BJ (cell line): ENCODE results near the gene GAPDH. TPM values are rescaled to one million over a fixed set of nuclear protein-coding genes. Genes with fewer than 3 reads are reported as not detected.

Experiments
- CTCF ChIA-PET: fragments of 350-600 bp; formaldehyde crosslinking; extraction: SDS; loops from one replicate; lab custom pipeline; 2021; ENCODE audit warnings: antibody characterized with exemption, inconsistent platforms; lab: Yijun Ruan, JAX
- POLR2A ChIA-PET: fragments of 300-600 bp; sonication (Branson Sonifier 250); formaldehyde crosslinking; extraction: SDS; loops from one replicate; lab custom pipeline; 2021; ENCODE audit warnings: antibody characterized with exemption; lab: Charles Lee
- DNase-seq: peaks from one replicate; pipeline ENCODE4 v3.0.0-alpha.2; 2011; ENCODE audit warnings: low read depth
- H3K27me3 ChIP-seq: 2 replicates; pipeline ENCODE4 v1.6.0; 2011; ENCODE audit warnings: low read length; ENCODE audit not compliant: control insufficient read depth, insufficient read depth
- H3K36me3 ChIP-seq: 2 replicates; pipeline ENCODE4 v1.5.1; 2011; ENCODE audit warnings: low read length; ENCODE audit not compliant: control insufficient read depth, insufficient read depth
- H3K4me3 ChIP-seq: 2 replicates; pipeline ENCODE4 v1.5.1; 2011; ENCODE audit warnings: low read depth, mild to moderate bottlenecking, control low read depth, low read length
- polyA plus RNA-seq: library from polyadenylated mRNA; depleted of rRNA; stranded (reverse); fragments of >200 nt; gene quantifications from 2 replicates; pipeline ENCODE4 v1.2.3, GENCODE V29; 2011
- TF ChIP-seq, protein P1 (sequence below): IDR thresholded peaks from 2 replicates; pipeline ENCODE4 v1.5.1; 2011; ENCODE audit warnings: low read depth, mild to moderate bottlenecking, control low read depth, inconsistent platforms, low read length, moderate library complexity; ENCODE audit not compliant: insufficient read depth

Gene GAPDH
- polyA plus RNA-seq, 1 experiment = 18,709 TPM

DNA sequence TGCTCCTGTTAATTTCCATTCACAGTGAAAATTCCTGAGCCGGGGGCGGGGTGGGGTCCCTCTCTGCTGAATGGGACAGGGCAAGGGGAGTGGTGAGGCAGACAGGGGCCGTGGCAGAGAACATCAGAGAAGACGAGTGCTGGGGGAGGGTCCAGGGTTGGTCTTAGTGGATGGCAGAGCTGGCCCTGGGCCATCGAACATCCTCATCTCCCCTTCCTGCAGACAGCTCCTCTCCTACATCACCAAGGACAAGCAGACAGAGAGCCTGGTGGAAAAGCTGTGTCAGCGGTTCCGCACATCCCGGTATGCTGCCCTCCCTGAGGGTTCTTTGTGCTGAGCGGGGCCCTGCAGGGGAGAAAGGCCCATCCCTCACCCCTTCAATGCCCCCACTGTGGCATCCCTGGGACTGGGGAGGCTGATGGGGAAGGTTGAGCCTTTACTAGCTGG lies 5.0 kb upstream of the GAPDH start:
- no peaks in the 10 kb centered on the region for H3K27me3 ChIP-seq
- ChIA-PET POLR2A (no interaction called here), CTCF (interaction anchor here (0.8 to 1.2 kb wide), 3 partner anchors 34 to 64 kb away, joined by 3 to 5 read pairs (median 3); no protein-coding TSS in a partner anchor)
- TF ChIP-seq, protein P1, sequence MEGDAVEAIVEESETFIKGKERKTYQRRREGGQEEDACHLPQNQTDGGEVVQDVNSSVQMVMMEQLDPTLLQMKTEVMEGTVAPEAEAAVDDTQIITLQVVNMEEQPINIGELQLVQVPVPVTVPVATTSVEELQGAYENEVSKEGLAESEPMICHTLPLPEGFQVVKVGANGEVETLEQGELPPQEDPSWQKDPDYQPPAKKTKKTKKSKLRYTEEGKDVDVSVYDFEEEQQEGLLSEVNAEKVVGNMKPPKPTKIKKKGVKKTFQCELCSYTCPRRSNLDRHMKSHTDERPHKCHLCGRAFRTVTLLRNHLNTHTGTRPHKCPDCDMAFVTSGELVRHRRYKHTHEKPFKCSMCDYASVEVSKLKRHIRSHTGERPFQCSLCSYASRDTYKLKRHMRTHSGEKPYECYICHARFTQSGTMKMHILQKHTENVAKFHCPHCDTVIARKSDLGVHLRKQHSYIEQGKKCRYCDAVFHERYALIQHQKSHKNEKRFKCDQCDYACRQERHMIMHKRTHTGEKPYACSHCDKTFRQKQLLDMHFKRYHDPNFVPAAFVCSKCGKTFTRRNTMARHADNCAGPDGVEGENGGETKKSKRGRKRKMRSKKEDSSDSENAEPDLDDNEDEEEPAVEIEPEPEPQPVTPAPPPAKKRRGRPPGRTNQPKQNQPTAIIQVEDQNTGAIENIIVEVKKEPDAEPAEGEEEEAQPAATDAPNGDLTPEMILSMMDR = no peak
- no peak for DNase-seq
- H3K36me3 ChIP-seq = peaks cover 41% of the 10 kb centered on the region
- no peak overlapping the region for H3K4me3 ChIP-seq

DNA sequence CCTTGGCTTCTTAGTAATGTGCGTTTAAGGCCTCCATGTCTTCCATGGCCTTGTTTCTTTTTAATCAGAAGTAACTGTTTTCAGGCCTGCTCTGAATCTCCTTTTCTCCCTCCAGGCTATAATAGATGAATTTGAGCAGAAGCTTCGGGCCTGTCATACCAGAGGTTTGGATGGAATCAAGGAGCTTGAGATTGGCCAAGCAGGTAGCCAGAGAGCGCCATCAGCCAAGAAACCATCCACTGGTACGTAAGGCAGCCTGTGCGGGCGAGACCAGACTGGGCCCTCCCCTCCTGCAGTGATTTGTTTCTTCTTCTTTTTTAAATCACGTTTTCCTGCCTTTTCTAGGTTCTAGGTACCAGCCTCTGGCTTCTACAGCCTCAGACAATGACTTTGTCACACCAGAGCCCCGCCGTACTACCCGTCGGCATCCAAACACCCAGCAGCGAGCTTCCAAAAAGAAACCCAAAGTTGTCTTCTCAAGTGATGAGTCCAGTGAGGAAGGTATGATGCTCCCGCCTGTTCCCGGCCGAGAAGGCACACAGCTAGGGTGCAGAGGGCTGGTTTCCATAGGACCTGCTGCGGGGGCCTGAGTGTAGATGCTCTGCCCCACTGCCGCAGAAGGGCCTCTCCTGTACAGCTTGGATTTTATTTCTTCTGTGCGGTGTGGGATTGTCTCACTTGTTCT lies 3.6 kb upstream of the GAPDH start:
- POLR2A ChIA-PET = no interaction called here
- Histone ChIP-seq H3K36me3 (peaks cover 42% of the 10 kb centered on the region), H3K4me3 (no peak overlapping the region), H3K27me3 (no peaks in the 10 kb centered on the region)
- no peak for DNase-seq
- CTCF ChIA-PET = interaction anchor here (1.2 kb wide), 1 partner anchor 27 kb away, joined by 5 read pairs; no protein-coding TSS in a partner anchor
- TF ChIP-seq, protein P1 = no peak

DNA sequence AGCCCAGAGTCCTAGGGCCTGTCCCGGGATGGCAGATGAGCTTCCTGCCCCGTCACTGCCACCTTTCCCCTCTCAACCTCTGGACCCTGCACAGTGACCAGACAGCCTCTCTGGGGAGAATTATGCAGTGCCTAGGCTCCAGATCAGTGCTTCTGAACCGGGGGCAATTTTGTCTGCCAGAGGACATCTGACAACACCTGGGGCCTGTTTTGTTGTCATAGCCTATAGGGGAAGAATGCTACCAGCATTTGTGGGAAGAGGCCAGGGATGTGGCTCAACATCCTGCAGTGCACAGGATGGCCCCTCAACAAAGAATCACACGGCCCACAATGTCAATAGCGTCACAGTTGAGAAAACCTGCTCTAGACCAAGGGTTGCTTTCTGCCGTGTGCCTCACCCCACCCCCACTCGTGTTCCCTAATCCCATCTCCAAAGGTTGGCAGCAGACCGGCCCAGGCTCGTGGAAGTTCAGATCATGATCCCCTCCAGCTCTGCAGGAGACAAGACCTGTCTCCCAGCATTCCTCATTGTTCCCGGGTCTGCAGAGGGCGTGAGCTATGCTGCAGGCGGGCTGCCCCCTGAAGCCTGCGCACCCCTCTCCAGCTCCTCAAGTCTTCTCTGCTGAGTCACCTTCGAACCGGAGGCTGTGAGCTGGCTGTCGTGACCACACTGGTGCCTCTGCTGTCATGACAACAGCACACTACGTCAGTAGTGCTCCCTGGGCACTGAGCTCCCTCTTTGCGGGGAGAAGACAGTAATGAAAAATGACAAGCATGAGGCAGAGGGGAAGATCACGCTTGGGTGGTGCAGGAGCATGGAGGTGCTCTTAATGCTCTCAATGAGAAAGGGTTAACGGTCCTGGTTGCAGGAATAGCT lies 2.0 kb upstream of the GAPDH start:
- peak overlapping the region; percentile 88 for H3K4me3 ChIP-seq
- ChIA-PET CTCF (interaction anchor here (0.6 to 1.0 kb wide), 8 partner anchors 8 to 379 kb away, joined by 3 to 4 read pairs (median 3); no protein-coding TSS in a partner anchor), POLR2A (interaction anchor here (0.5 to 2.0 kb wide), 5 partner anchors 17 to 191 kb away, joined by 3 to 12 read pairs (median 6); partner anchors contain the start of genes TNFRSF1A and ZNF384)
- H3K27me3 ChIP-seq = no peaks in the 10 kb centered on the region
- H3K36me3 ChIP-seq = peaks cover 43% of the 10 kb centered on the region
- TF ChIP-seq, protein P1 = no peak
- DNase-seq = peak; percentile 92

DNA sequence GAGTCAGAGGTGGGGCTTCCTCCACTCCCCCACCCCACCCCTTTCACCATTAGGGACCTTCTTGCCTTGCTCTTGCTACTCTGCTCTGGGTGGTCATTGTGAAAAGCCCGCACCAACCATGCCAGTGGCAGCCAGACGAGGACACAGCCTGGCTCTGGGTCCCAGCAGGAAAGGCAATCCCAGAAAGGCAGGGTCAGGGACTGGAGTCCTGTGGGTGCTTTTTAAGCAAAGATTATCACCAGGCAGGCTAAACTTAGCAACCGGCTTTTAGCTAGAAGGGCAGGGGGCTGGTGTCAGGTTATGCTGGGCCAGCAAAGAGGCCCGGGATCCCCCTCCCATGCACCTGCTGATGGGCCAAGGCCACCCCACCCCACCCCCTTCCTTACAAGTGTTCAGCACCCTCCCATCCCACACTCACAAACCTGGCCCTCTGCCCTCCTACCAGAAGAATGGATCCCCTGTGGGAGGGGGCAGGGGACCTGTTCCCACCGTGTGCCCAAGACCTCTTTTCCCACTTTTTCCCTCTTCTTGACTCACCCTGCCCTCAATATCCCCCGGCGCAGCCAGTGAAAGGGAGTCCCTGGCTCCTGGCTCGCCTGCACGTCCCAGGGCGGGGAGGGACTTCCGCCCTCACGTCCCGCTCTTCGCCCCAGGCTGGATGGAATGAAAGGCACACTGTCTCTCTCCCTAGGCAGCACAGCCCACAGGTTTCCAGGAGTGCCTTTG lies 1.2 kb upstream of the GAPDH start:
- DNase-seq = no peak
- peak overlapping the region; percentile 88 for H3K4me3 ChIP-seq
- TF ChIP-seq, protein P1 = no peak
- H3K36me3 ChIP-seq = peaks cover 43% of the 10 kb centered on the region
- ChIA-PET CTCF (interaction anchor here (0.7 to 1.0 kb wide), 5 partner anchors 9 to 307 kb away, joined by 3 to 4 read pairs (median 3); no protein-coding TSS in a partner anchor), POLR2A (interaction anchor here (1.0 to 2.0 kb wide), 3 partner anchors 16 to 156 kb away, joined by 4 to 12 read pairs (median 7); partner anchors contain the start of gene ZNF384)
- H3K27me3 ChIP-seq = no peaks in the 10 kb centered on the region
